NCI-H2171 (cell line): ENCODE data around the gene GPR161.

Source experiments
- DNase-seq: peaks from one replicate; lab custom pipeline; 2025; lab: John Stamatoyannopoulos, UW

GPR161 gene

DNA sequence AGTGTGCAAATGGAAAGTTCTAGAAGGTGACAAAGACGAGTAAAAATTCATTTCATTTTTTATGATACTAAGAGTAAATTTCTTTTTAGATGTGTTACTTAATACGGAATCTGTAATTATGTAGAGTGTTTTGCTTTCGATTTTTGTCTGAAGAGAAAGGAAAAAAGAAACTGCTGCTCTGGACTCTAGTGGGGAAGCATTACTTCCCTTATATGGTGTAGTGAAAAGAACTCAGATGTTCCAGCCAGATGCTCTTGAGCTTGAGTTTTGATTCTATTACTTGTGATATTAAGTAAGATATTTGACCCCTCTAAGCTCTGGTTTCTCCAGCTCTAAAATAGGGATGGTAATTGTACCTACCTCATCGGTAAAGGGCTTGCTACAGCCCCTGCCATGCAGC, 12.2 kb upstream of the GPR161 start:
- DNase-seq: no peak

DNA sequence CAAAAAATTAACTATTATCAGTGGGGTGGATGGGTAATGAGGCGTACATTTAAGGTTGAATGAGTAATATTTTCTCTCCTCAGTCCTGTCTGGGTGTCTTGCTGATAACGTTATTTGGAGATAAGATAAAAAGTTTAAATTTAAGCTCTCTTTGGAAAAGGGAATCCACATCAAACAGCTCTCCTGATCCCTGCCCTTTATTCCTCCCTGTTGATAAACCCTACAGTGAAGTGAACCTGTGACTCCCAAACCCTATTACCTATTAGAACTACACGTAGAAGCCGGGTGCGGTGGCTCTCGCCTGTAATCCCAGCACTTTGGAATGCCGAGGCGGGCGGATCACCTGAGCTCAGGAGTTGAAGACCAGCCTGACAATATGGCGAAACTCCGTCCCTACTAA, 9.9 kb upstream of the GPR161 start:
- DNase-seq: no peak

GRCh38 chr1:168146160-168146539, 9.4 kb upstream of the GPR161 start:
- no peak for DNase-seq

GRCh38 chr1:168145184-168146159, 8.7 kb upstream of the GPR161 start:
- peak; percentile 52 for DNase-seq

DNA sequence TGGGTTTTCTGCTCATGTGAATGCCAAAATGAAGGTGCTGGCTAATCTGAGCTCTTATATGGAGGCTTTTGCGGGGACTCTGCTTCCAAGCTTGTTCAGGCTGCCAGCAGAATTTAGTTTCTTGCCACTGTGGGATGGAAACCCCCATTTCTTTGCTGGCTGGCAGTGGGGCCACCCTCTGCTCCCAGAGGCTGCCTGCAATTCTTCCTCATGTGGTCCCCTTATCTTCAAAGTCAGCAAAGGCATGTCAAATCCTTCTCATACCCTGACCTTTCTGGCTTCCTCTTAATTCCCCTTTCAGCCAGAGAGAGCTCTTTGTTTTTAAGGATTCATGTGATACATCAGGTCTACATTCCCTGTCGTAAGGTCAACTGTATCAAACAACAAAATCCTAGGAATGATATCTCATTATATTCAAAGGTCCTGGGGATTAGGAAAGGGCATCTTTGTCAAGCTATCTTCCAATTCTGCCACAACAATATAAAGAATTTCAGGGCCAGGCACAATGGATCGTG, 5.2 kb upstream of the GPR161 start:
- no peak for DNase-seq

- no peak for DNase-seq
These were observed 2.3 kb upstream of the GPR161 start for GRCh38 chr1:168139070-168139469.

DNA sequence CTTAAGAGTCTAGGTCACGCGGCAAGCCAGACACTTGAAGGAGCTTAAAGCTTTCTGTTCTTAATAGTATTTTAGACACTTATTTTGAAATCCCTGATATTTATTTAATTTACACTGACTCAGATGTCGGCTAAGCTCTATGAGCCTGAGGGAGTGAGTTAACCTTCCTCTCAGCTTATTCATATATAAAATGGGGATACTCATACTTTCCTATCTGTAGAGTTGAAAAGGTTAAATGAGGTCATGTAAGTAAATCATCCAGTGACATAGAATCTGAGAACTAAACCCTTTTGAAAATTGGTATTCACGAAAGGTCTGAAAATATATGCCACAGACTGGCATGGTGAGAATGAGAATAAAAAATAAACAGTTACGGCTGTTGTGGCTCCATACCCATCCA, 1.4 kb upstream of the GPR161 start:
- DNase-seq: no peak

DNA sequence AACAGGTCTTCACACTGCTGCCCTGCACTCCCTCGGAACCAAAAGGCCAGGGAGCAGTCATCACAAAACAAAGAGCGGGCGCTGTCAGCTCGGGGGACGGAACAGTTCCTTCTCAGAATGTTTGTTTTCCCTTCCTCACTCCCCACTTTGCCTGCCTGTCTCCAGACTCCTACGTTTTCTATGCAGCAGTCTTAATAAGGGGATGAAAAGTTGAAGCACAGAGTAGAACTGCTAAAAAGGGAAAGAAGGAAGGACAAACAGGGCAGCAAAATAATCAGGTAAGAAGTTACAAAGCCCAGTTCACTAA, 738 bp upstream of the GPR161 start:
- no peak for DNase-seq

DNA sequence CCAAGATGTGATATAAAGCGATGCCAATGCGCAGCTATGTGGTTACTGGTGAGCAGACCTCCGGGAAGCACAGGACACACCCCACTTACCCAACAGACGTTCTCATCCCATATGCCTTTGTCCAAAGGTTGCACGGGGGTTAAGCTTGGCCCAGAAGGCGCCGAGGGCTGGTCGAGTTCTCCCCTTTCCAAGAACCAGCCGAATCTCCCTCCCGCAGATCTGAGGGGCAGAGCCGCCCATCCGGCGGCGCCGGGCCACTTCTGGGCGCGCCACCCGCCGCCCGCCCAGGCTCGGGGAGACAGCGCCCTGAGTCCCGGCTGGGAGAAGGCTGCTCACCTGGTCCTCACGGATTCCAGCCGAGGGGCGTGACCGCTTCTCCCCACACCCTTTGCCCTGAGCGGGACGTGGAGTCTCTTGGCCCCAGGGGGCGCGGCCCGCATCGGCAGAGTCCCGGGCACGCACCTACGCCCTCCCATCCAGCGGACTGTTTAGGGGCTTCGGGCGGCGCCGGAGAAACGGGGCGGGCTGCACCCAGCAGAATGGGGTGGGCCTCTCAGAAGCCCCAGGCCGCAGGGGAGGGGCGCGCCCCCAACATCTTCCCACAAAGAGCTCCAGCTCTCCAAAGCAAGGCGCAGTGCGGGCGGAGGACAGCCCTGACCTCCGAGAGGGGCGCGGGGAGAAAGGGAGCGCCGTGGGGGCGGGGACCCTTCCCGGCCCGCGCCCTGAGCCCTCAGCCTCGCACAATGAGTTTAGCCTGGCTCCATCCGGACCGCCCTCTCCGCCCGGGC, 615 bp downstream of the GPR161 start:
- DNase-seq: peak; percentile 23

DNA sequence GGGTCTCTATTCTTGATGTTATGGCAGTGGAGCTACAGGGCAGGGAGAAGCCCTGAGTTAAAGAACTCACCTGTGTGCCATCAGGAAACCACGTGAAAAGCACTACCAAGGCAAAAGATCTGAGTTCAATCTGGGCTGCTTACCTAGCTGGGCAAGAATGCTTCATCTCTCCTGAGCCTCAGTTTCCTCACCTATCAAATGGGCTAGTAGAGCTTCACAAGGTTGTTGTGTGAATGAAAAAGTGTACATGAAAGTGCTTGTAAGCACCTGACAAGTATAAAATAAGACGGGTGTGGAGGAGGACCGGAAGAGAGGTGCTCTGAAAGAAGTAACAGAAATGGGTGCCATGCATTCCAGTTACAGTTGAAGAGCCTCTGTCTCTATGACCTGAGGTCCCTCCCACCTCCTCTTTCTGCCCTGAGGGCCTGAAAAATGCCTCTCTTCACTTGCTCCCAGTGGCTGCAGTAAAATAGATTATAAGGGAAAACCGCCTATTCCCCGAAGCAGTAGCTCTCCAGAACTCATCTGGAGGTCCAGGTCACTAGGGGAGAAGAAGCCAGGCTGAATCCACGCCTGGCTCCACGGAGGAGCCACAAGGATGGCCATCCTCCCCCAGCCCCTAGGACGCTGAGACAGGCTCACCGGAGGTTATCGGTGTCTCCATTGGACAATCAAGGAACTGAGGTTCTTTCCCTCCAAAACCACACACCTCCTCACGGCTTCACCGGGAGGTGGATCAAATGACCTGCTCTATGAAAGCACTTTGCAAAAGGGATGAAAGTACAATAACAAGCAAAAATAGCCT, 1.4 kb downstream of the GPR161 start:
- DNase-seq: no peak

GRCh38 chr1:168134642-168135041, 2.1 kb downstream of the GPR161 start:
- DNase-seq: no peak

DNA sequence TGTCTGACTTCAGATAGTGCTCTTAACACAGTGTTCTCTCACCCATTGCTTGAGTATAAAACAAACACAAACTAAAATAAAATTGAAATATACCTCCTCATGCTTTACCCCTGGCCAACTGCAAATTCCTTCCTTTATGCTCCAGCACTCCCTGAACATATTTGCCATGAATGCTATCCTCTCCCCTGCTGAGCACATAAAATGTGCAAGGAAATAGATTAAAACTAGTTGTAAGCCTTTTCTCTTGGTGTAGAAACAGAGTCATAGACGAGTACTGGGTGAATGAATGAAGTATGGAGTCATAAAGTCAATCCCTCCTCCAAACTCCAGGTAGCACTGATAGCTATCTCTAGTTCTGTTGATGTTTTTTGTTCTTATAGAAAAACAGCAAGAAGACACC, 2.6 kb downstream of the GPR161 start:
- DNase-seq: no peak

DNA sequence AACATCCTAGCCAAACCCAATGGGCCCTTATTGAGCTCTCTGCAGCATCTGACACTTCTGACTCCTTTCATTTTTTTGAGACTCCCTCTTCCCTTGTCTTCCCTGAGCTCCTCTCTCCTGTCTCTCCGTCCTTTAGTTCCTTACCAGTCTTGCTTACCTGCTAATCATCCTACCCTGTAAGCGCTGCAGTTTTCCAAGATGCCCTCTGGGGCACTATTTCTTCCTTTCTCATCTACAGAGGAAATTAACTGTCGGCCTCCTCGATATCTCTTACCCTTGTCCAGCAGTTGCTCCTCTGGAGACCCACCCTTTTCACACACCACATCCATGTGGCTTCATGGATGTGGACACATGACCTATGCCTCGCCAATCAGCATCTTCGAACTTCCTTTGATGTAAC, 6.8 kb downstream of the GPR161 start:
- DNase-seq: no peak

DNA sequence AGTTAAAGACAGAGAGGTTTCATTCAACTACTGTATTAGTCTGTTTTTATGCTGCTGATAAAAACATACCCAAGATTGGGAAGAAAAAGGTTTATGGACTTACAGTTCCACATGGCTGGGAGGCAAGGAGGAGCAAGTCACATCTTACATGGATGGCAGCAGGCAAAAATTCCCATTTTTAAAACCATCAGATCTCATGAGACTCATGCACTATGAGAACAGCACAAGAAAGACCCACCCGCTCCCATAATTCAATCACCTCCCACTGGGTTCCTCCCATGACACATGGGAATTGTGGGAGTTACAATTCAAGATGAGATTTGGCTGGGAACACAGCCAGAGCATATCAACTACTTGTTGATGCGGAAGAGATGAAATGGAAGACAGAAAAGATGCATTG, 9.2 kb downstream of the GPR161 start:
- peak; percentile 8 for DNase-seq

- no peak for DNase-seq
These were observed 11.7 kb downstream of the GPR161 start for GRCh38 chr1:168125051-168125450.

- no peak for DNase-seq
These were observed 15.2 kb downstream of the GPR161 start for GRCh38 chr1:168121401-168122011.

DNA sequence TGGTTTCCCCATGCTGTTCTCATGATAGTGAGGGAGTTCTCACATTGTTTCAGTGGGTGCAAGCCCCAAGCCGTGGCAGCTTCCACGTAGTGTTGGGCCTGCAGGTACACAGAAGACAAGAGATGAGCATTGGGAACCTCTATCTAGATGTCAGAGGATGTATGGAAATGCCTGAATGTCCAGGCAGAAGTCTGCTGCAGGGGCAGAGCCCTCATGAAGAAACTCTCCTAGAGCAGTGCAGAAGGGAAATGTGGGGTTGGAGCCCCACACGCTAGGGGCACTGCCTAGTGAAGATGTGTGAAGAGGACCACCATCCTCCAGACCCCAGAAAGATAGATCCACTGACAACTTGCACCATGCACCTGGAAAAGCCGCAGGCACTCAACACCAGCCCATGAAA, 17.0 kb downstream of the GPR161 start:
- no peak for DNase-seq

- no peak for DNase-seq
These were observed 20.4 kb downstream of the GPR161 start for GRCh38 chr1:168116327-168116799.

DNA sequence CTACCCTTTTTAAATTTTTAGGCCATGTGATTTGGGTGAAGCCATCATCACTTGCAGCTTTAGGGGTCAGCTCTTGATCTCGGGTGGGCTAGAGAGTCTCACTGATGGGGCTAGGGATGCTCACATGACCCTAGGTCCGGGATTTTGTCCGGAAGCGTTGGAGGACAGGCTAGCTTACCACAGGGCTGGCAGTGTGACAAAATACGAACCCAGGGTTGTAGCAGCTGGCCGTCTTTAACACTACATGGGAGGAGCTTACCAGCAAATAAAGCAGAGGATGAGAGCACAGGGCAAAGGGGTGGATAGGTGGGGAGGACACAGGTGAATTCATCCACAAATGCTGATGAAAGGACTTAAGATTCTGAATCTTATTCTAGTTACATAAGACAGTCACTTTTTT, 21.9 kb downstream of the GPR161 start:
- peak; percentile 62 for DNase-seq

GRCh38 chr1:168112673-168113305, 23.9 kb downstream of the GPR161 start:
- DNase-seq: peak; percentile 86

DNA sequence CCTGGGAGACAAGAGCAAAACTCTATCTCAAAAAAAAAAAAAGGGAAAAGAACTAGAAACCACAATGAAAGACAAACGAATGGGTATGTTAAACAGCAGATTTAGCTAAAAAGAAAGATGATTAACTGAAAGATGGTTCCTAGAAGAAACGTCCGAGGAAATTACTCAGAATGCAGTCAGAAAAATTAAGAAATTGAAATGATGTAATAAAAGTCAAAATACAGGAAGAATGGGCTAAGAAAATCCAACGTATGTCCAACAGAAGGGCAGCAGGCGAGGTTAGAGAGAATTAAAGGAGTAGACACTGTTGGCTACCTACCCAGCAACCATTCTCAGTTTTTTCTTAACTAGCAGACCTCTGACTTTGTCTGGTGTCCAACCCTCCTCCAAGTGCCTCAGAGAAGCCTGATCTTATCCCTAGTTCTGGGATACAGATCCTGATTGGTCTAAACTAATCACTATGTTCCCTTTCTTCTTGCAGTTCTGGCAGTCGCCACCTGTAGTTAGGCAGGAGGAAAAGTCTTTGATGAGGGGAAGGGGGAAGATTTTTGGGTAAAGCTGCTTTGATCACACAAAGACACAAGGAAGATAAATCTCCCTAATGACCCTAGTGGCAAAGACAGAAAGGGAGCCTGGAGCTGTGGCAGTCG, 25.7 kb downstream of the GPR161 start:
- no peak for DNase-seq
